ENCODE measurements around the gene ZAP70. TPM values are rescaled to one million over a fixed set of nuclear protein-coding genes. Genes with fewer than 3 reads are reported as not detected.

The ZAP70 gene
- total and polyA plus RNA-seq, 2 of the 13 experiments (the other 11 are each of a cell fraction or from before 2014, with no cell fraction given), result 0.51 to 4.0 TPM

- TF ChIP-seq ZNF780A (CRISPR knock-in tag; IDR thresholded peaks at IDR 0.05) (no peak), SNAPC4 (CRISPR knock-in tag; IDR thresholded peaks at IDR 0.05) (peak; percentile 62; the same call in 1 of the 2 replicates), NR3C1 (CRISPR knock-in tag; IDR thresholded peaks at IDR 0.05) (no peak), PHF21A (CRISPR knock-in tag; IDR thresholded peaks at IDR 0.05) (no peak), ZNF496 (CRISPR knock-in tag; IDR thresholded peaks at IDR 0.05; ENCODE audit: insufficient replicate concordance) (no peak), DPF2 (CRISPR knock-in tag; IDR thresholded peaks at IDR 0.05; ENCODE audit: borderline replicate concordance, low read depth) (no peak), ZNF180 (CRISPR knock-in tag; IDR thresholded peaks at IDR 0.05; ENCODE audit: borderline replicate concordance, low read depth) (no peak; the same call in 1 of the 2 replicates), RFX1 (IDR thresholded peaks at IDR 0.05) (peak; percentile 77; the same call in 1 of the 2 replicates), ARHGAP35 (CRISPR knock-in tag; IDR thresholded peaks at IDR 0.05; ENCODE audit: borderline replicate concordance) (no peak), RARA (CRISPR knock-in tag; IDR thresholded peaks at IDR 0.05) (no peak), ZNF740 (CRISPR knock-in tag; IDR thresholded peaks at IDR 0.05) (no peak), PAF1 (CRISPR knock-in tag; IDR thresholded peaks at IDR 0.05) (no peak), KLF13 (CRISPR knock-in tag; IDR thresholded peaks at IDR 0.05) (no peak), BRD4 (CRISPR knock-in tag; IDR thresholded peaks at IDR 0.05) (peak; percentile 64; the same call in 1 of the 2 replicates), ZNF124 (CRISPR knock-in tag; IDR thresholded peaks at IDR 0.05) (peak; percentile 68; the same call in 1 of the 2 replicates), ZNF414 (CRISPR knock-in tag; IDR thresholded peaks at IDR 0.05) (0 out of 2 replicates have a peak, but pooled peaks have one; percentile 52), ARNTL (CRISPR knock-in tag; IDR thresholded peaks at IDR 0.05) (0 out of 2 replicates have a peak, but pooled peaks have one; percentile 13), RFXAP (CRISPR knock-in tag; IDR thresholded peaks at IDR 0.05; ENCODE audit: borderline replicate concordance) (peak; percentile 99), ZBTB44 (CRISPR knock-in tag; IDR thresholded peaks at IDR 0.05) (0 out of 2 replicates have a peak, but pooled peaks have one; percentile 34), MEF2D (CRISPR knock-in tag; IDR thresholded peaks at IDR 0.05) (peak; percentile 78), BHLHE40 (IDR thresholded peaks at IDR 0.05; ENCODE audit: low read length) (peak; percentile 24; the same call in 1 of the 2 replicates), ZNF720 (CRISPR knock-in tag; IDR thresholded peaks at IDR 0.05) (no peak)
Observed at GRCh38 chr2:97663962-97664635, 49.3 kb upstream of the ZAP70 start, which contains the start of gene ACTR1B (continued).
